Nephron progenitor cell (in vitro differentiated cells): ENCODE data around the gene G6PC2.

ENCODE experiments used
- DNase-seq: peaks from one replicate; pipeline ENCODE4 v3.0.0; 2021
- H3K27ac Mint-ChIP-seq: 2 replicates; pipeline ENCODE4 v1.8.0; 2021; ENCODE audit warnings: mild to moderate bottlenecking, moderate library complexity, mixed read lengths
- H3K27me3 Mint-ChIP-seq: 2 replicates; pipeline ENCODE4 v1.8.0; 2021; ENCODE audit warnings: mild to moderate bottlenecking, low read depth, mixed read lengths; ENCODE audit not compliant: poor library complexity
- H3K36me3 Mint-ChIP-seq: 2 replicates; pipeline ENCODE4 v1.8.0; 2021; ENCODE audit warnings: low read depth, mixed read lengths
- H3K4me1 Mint-ChIP-seq: 2 replicates; pipeline ENCODE4 v1.8.0; 2021; ENCODE audit warnings: mixed read lengths
- H3K4me3 Mint-ChIP-seq: 2 replicates; pipeline ENCODE4 v1.8.0; 2021; ENCODE audit warnings: mild to moderate bottlenecking, moderate library complexity, mixed read lengths
- H3K9me3 Mint-ChIP-seq: 2 replicates; pipeline ENCODE4 v1.8.0; 2021; ENCODE audit warnings: mild to moderate bottlenecking, moderate library complexity, mixed read lengths
- CTCF ChIP-seq: fragments of 200-600 bp; sonication (generic); IDR thresholded peaks from 2 replicates; pipeline ENCODE4 v1.5.0; 2021; ENCODE audit warnings: antibody characterized with exemption

Gene G6PC2

DNA sequence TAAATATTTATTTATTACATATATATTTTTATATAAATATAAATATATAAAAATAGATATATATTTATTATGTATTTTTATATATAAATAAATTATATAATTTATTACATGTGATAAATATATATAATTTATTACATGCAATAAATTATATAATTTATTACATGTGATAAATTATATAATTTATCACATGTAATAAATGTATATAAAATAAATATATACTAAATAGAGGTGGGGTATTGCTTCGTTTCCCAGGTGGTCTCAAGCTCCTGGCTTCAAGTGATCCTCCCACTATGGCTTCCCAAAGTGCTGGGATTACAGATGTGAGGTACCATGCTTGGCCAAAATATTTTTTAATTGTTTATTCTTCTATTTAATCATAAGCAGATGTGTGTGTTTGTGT, 3.6 kb upstream of the G6PC2 start:
- H3K36me3 Mint-ChIP-seq = no peaks in the 10 kb centered on the region
- TF ChIP-seq CTCF = no peak
- H3K4me1 Mint-ChIP-seq = no peaks in the 10 kb centered on the region
- no peak for DNase-seq
- no peak overlapping the region for H3K27ac Mint-ChIP-seq
- H3K4me3 Mint-ChIP-seq = no peak overlapping the region
- H3K27me3 Mint-ChIP-seq = peaks cover 4% of the 10 kb centered on the region
- H3K9me3 Mint-ChIP-seq = no peaks in the 10 kb centered on the region

DNA sequence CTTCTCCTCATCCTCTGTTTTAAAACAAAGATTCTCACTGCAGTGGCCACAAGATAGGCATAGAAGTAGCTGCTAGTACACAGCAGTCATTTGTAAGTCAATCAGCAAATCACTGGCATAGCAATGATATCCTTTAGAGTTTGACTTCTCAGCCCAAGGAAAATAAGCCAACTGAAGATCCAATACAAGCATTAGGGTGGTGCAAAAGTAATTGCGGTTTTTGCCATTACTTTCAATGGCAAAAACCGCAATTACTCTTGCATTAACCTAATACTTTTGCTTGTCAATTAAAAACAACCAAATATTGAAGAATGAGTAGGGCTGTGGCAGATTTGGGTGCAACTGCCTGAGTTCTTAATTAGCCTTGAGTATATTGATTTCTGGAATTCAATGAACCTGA, 2.8 kb downstream of the G6PC2 start:
- H3K4me3 Mint-ChIP-seq = no peak overlapping the region
- TF ChIP-seq CTCF = no peak
- H3K27ac Mint-ChIP-seq = no peak overlapping the region
- no peaks in the 10 kb centered on the region for H3K4me1 Mint-ChIP-seq
- H3K36me3 Mint-ChIP-seq = no peaks in the 10 kb centered on the region
- no peaks in the 10 kb centered on the region for H3K9me3 Mint-ChIP-seq
- peaks cover 4% of the 10 kb centered on the region for H3K27me3 Mint-ChIP-seq
- DNase-seq = no peak

DNA sequence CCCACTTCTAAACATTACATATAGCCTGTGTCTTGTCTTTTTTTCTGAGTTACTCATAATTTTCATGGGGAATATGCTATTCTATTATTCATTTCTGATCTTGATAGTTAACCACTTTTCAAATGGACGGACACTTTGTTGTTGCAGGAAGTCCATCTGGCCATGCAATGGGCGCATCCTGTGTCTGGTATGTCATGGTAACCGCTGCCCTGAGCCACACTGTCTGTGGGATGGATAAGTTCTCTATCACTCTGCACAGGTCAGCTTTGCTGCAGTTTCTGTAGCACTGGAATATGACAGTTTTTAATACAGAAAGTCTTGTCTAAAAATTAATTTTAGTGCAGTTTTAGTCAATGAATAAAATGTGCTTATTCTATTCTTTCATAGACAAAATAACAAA, 3.3 kb downstream of the G6PC2 start:
- no peak for TF ChIP-seq CTCF
- Mint-ChIP-seq H3K4me3 (no peak overlapping the region), H3K27me3 (peaks cover 4% of the 10 kb centered on the region), H3K9me3 (no peaks in the 10 kb centered on the region), H3K4me1 (no peaks in the 10 kb centered on the region), H3K36me3 (no peaks in the 10 kb centered on the region), H3K27ac (no peak overlapping the region)
- no peak for DNase-seq

DNA sequence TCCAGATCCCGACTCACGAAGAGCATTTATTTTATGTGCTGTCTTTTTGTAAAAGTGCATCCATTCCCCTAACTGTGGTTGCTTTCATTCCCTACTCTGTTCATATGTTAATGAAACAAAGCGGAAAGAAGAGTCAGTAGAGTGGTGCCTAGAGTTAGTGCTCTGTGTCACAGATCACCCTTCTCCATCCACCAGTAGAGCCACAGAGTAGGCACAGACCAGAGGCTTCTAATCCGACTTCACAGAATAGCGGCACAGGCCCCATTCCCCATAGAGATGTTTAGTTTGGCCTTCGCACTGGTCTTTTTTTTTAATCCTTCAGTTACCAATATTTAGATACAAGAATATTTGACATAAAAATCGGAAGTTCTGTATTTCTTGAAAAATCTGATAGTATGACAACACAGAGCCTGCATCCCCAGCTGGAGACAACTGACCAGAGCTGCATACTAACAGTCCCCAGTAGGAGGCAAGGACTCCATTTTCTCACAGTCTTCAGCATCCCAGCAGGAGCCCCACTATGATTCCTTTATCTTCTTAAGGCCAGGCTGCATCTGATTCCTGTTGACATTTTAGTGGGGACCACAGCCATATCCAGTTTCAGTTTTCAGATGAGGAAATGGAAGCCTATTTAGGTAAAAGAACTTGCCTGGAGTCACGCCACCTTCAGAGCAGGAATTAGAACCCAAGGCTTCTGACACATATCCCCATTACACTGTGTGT, 7.0 kb downstream of the G6PC2 start:
- Mint-ChIP-seq H3K4me1 (peaks cover 9% of the 10 kb centered on the region), H3K9me3 (no peaks in the 10 kb centered on the region), H3K27ac (no peak overlapping the region), H3K36me3 (no peaks in the 10 kb centered on the region), H3K4me3 (no peak overlapping the region), H3K27me3 (peaks cover 21% of the 10 kb centered on the region)
- no peak for DNase-seq
- no peak for TF ChIP-seq CTCF

GRCh38 chr2:168910330-168910729, 9.2 kb downstream of the G6PC2 start:
- Mint-ChIP-seq H3K36me3 (no peaks in the 10 kb centered on the region), H3K9me3 (peaks cover 5% of the 10 kb centered on the region), H3K27me3 (peaks cover 30% of the 10 kb centered on the region), H3K27ac (no peak overlapping the region), H3K4me1 (peaks cover 9% of the 10 kb centered on the region), H3K4me3 (no peak overlapping the region)
- DNase-seq = no peak
- TF ChIP-seq CTCF = no peak

GRCh38 chr2:168912466-168912865, 11.4 kb downstream of the G6PC2 start:
- Mint-ChIP-seq H3K4me1 (peaks cover 9% of the 10 kb centered on the region), H3K36me3 (no peaks in the 10 kb centered on the region), H3K4me3 (peak overlapping the region; percentile 32), H3K27me3 (peaks cover 30% of the 10 kb centered on the region), H3K9me3 (peaks cover 12% of the 10 kb centered on the region), H3K27ac (peak overlapping the region; percentile 22)
- no peak for DNase-seq
- TF ChIP-seq CTCF = no peak
